ENCODE data around the gene TBC1D22A.

TBC1D22A gene

GRCh38 chr22:46984751-46985506 lies 222.5 kb downstream of the TBC1D22A start:
- H3K4me2 ChIP-seq (ENCODE audit: low read depth, low read length): no peak overlapping the region

GRCh38 chr22:46985507-46985882 lies 223.0 kb downstream of the TBC1D22A start:
- TF ChIP-seq CTCF (IDR thresholded peaks at IDR 0.05; ENCODE audit: low read length) (no peak), EZH2 (optimal IDR thresholded peaks at IDR 0.05; ENCODE audit: low read depth, low read length) (no peak), EZH2phosphoT487 (IDR thresholded peaks at IDR 0.05; ENCODE audit: low read length) (no peak)
- Histone ChIP-seq H3K27me3 (replicated peaks; ENCODE audit: insufficient read depth, low read length) (no peaks in the 10 kb centered on the region), H3K9ac (ENCODE audit: low read length) (no peak overlapping the region), H3K9me2 (replicated peaks; ENCODE audit: insufficient read depth, low read length) (no peaks in the 10 kb centered on the region), H3K4me1 (ENCODE audit: low read length) (no peaks in the 10 kb centered on the region), H3K4me3 (ENCODE audit: low read length) (no peak overlapping the region), H3K27ac (ENCODE audit: low read length) (no peak overlapping the region), H3K4me2 (ENCODE audit: low read depth, low read length) (no peak overlapping the region), H3K9me3 (replicated peaks; ENCODE audit: insufficient read depth, low read length) (no peaks in the 10 kb centered on the region), H2AFZ (ENCODE audit: low read length) (no peak overlapping the region), H3F3A (ENCODE audit: insufficient read depth, low read length) (no peaks in the 10 kb centered on the region), H3K36me3 (replicated peaks; ENCODE audit: insufficient read depth, low read length) (no peaks in the 10 kb centered on the region; the same call in 1 of the 2 replicates), H3K79me2 (ENCODE audit: low read length) (no peaks in the 10 kb centered on the region), H4K20me1 (ENCODE audit: insufficient read depth, low read length) (no peaks in the 10 kb centered on the region)
- no peak for DNase-seq

More at GRCh38 chr22:46984751-46985506, 222.5 kb downstream of the TBC1D22A start:
- H3K4me1 ChIP-seq (ENCODE audit: low read length): no peaks in the 10 kb centered on the region
- H3K9ac ChIP-seq (ENCODE audit: low read length): no peak overlapping the region
- no peaks in the 10 kb centered on the region for H3K79me2 ChIP-seq (ENCODE audit: low read length)
- H3K9me3 ChIP-seq (replicated peaks; ENCODE audit: insufficient read depth, low read length): no peaks in the 10 kb centered on the region
- no peak overlapping the region for H3K4me3 ChIP-seq (ENCODE audit: low read length)
- no peak overlapping the region for H2AFZ ChIP-seq (ENCODE audit: low read length)
- no peak overlapping the region for H3K27ac ChIP-seq (ENCODE audit: low read length)
- TF ChIP-seq CTCF (IDR thresholded peaks at IDR 0.05; ENCODE audit: low read length) (no peak), EZH2 (optimal IDR thresholded peaks at IDR 0.05; ENCODE audit: low read depth, low read length) (no peak), EZH2phosphoT487 (IDR thresholded peaks at IDR 0.05; ENCODE audit: low read length) (no peak)
- no peaks in the 10 kb centered on the region for H3K9me2 ChIP-seq (replicated peaks; ENCODE audit: insufficient read depth, low read length)
- H3K36me3 ChIP-seq (replicated peaks; ENCODE audit: insufficient read depth, low read length): no peaks in the 10 kb centered on the region; the same call in 1 of the 2 replicates
- no peaks in the 10 kb centered on the region for H4K20me1 ChIP-seq (ENCODE audit: insufficient read depth, low read length)
- H3F3A ChIP-seq (ENCODE audit: insufficient read depth, low read length): no peaks in the 10 kb centered on the region
- no peak for DNase-seq
- H3K27me3 ChIP-seq (replicated peaks; ENCODE audit: insufficient read depth, low read length): no peaks in the 10 kb centered on the region

- TF ChIP-seq CTCF (IDR thresholded peaks at IDR 0.05; ENCODE audit: low read length) (no peak), EZH2phosphoT487 (IDR thresholded peaks at IDR 0.05; ENCODE audit: low read length) (no peak), EZH2 (optimal IDR thresholded peaks at IDR 0.05; ENCODE audit: low read depth, low read length) (no peak)
- Histone ChIP-seq H3K27ac (ENCODE audit: low read length) (no peak overlapping the region), H3K9ac (ENCODE audit: low read length) (no peak overlapping the region), H3K79me2 (ENCODE audit: low read length) (no peaks in the 10 kb centered on the region), H3F3A (ENCODE audit: insufficient read depth, low read length) (no peaks in the 10 kb centered on the region), H3K9me3 (replicated peaks; ENCODE audit: insufficient read depth, low read length) (no peaks in the 10 kb centered on the region), H3K4me1 (ENCODE audit: low read length) (no peaks in the 10 kb centered on the region), H2AFZ (ENCODE audit: low read length) (no peak overlapping the region), H3K27me3 (replicated peaks; ENCODE audit: insufficient read depth, low read length) (no peaks in the 10 kb centered on the region), H4K20me1 (ENCODE audit: insufficient read depth, low read length) (no peaks in the 10 kb centered on the region), H3K9me2 (replicated peaks; ENCODE audit: insufficient read depth, low read length) (no peaks in the 10 kb centered on the region), H3K36me3 (replicated peaks; ENCODE audit: insufficient read depth, low read length) (no peaks in the 10 kb centered on the region; the same call in 1 of the 2 replicates), H3K4me2 (ENCODE audit: low read depth, low read length) (no peak overlapping the region), H3K4me3 (ENCODE audit: low read length) (no peak overlapping the region)
- DNase-seq: no peak
Observed at GRCh38 chr22:46986788-46987187, 224.3 kb downstream of the TBC1D22A start.
